ENCODE data around the gene UBR1. TPM values are rescaled to one million over a fixed set of nuclear protein-coding genes. Genes with fewer than 3 reads are reported as not detected.
"Not testable (repeated sequence)": the region's sequence is repeated elsewhere in the genome, so short reads cannot be mapped to it uniquely, and the experiment has no call there.

UBR1 gene
- polyA plus RNA-seq, 12 donors, result 14.5 to 35.5 (median 23.6) TPM; not detected in 1

- no peak for DNase-seq
Measured at GRCh38 chr15:42914728-42915497, 190.9 kb downstream of the UBR1 start.

DNA sequence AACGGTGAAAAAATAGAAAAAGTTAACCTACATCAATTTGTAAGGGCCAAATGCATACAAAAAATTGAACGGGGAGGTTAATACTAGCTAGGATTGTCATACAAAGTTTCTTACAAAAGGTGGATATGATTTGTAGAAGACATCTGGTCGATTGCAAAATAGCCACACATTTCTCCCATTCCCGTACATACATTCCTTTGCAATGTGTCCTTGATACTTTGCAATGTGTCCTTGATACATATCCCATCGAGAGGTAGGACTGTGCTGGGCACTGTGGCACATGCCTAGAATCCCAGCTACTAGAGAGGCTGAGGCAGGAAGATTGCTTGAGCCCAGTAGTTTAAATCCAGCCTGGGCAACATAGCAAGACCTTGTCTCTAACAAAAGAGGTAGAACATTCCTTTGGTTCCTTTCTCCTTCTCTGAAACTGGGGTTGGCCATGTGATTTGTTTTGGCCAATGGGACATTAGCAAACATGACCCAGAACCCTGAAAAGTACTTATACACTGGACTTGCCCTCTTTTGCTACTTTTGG, 194.7 kb downstream of the UBR1 start:
- DNase-seq, result no peak

GRCh38 chr15:42908538-42908937, 197.3 kb downstream of the UBR1 start:
- no peak for DNase-seq

DNA sequence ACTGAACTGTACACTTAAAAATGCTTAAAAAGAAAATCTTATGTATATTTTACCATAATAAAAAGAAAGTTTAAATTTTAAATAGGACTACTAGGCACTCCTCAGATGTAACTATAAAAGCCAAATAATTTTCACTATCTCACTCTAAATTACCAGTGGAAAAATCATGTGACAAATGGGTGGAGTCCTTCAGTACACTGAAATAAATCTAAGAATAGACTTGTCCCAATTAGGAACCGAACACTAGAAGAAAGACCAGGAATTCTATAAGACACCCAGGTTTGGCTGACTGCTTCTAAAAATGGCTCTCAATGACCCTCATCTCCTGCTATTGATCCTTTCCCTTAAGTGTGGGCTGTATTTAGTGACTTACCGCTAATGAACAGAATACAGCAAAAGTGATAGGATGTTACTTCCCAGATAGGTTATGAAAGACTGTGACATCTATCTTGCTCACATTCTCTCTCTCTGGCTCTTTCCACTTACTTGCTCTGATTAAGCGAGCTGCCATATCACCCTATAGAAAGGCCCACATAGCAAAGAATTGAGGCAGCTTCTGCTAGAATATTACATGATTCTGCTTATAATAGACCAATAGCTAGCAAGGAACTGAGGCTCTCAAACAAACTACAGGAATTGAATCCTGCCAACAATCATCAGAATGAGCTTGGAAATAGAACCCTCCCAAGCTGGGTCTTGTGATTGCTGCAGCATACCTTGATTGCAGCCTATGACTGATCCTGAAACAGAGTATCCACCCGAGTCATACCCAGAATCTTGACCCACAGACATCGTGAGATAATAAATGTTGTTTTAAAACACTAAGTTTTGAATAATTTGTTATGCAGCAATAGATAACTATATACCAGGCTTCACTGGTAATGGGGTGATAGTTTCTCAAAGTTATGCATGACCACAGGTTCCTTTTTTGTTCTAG, 202.2 kb downstream of the UBR1 start:
- no peak for DNase-seq

GRCh38 chr15:42893911-42894310, 211.9 kb downstream of the UBR1 start:
- DNase-seq, result not testable (repeated sequence)

Other genes with a start within 250 kb of the UBR1 start
- 10 to 100 TPM in 10 of 12 donors, 1 to 10 TPM in 1, not detected in 1; 7.9 to 15.3 (median 11.2) TPM for gene TTBK2, start 185.3 kb downstream of the UBR1 start, polyA plus RNA-seq (ENCODE audit: insufficient read length in 12 of 12)
- 10 to 100 TPM in 3 of 12 donors, 1 to 10 TPM in 8, not detected in 1; 6.2 to 14.1 (median 8.7) TPM for gene TMEM62, start 27.5 kb upstream of the UBR1 start, polyA plus RNA-seq (ENCODE audit: insufficient read length in 12 of 12)
- gene CCNDBP1, start 79.4 kb upstream of the UBR1 start, polyA plus RNA-seq (ENCODE audit: insufficient read length in 12 of 12), result 10 to 100 TPM in 11 of 12 donors, not detected in 1; 22.0 to 48.3 (median 37.3) TPM
- gene EPB42, start 115.0 kb upstream of the UBR1 start, polyA plus RNA-seq (ENCODE audit: insufficient read length in 12 of 12), result 1 to 10 TPM in 10 of 12 donors, not detected in 2; 1.1 to 10.0 (median 2.1) TPM
- 1 to 10 TPM in 1 of 12 donors, under 1 TPM in 8, not detected in 3; 0.05 to 1.0 (median 0.20) TPM for gene TGM5, start 160.9 kb upstream of the UBR1 start, polyA plus RNA-seq (ENCODE audit: insufficient read length in 12 of 12)
- gene TGM7, start 196.2 kb upstream of the UBR1 start, polyA plus RNA-seq (ENCODE audit: insufficient read length in 12 of 12), result under 1 TPM in 1 of 12 donors, not detected in 11; 0.17 TPM
- 1 to 10 TPM in 11 of 12 donors, not detected in 1; 4.8 to 8.6 (median 6.6) TPM for gene LCMT2, start 224.5 kb upstream of the UBR1 start, polyA plus RNA-seq (ENCODE audit: insufficient read length in 12 of 12)